GM18951 (cell line): ENCODE measurements around the gene PRIMA1.

Source experiments
- POLR2A ChIP-seq: IDR thresholded peaks from 4 replicates; pipeline ENCODE4 v1.6.1; 2011; ENCODE audit warnings: mild to moderate bottlenecking; ENCODE audit not compliant: insufficient read length, insufficient read depth; ENCODE audit errors: extremely low read depth
- in situ Hi-C: fragments of 300-500 bp; cut with MboI; formaldehyde crosslinking; loops from one replicate; pipeline ENCODE4 v1.12.0; 2022; ENCODE audit warnings: low sequenced_read_pairs, mixed read lengths, inconsistent platforms; ENCODE audit not compliant: unreplicated experiment

Gene PRIMA1

DNA sequence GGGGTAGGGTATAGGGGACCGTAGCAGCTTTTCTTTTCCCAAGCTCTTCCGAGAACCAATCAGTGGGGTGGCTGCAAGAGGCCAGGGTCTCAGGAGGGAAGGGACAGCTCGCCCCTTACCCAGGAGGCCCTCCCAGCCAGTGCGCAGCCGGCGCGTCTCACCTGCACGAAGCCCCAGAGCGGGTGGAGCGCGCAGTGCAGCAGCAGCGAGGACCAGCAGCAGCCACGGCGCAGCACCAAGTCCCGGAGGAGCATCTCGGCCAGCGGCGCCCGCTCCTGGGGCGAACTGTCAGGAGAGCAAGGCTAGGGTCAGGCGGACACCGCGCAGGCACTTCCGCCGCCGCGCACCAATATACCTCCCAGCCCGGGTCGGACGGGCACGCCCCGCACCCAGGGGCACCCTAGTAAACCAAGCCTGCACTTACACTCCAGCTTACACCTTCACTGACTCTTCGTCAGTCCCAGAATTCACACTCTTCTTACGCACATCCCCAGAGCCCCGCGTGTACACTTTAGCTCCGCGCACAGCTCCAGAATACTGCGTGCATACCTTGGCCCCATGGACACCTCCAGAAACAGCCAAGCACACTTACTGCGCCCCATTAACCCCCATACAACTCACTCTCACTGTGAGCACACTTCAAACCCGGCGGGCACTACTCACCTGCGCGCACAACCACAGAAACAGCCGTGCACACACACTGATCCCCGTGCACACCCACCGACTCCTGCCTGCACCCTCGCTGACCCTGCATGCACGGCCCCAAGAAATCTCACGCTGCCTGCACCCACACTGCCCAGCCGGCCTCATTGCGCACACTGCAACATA, 606 bp downstream of the PRIMA1 start:
- TF ChIP-seq POLR2A: no peak
- in situ Hi-C loops: no loop called here

DNA sequence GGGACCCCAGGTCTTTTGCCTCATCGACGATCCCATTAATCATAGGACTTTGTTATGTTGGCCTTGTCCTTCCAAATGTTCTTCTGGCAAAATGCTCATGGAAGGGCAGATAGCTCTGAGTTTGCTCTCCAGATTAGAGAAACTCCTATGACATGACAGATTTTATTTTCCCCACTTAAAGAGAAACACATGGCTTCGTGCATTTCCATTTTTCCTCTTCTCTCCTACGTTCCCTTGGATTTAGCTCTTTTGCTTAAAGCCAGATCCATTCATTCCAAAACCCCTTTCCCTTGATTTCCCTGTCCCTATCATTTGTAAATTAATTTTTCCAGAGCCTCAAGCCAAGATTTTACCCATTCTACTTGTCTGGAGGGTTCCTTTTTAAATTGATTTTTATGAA, 2.9 kb downstream of the PRIMA1 start:
- no peak for TF ChIP-seq POLR2A
- in situ Hi-C loops: no loop called here

DNA sequence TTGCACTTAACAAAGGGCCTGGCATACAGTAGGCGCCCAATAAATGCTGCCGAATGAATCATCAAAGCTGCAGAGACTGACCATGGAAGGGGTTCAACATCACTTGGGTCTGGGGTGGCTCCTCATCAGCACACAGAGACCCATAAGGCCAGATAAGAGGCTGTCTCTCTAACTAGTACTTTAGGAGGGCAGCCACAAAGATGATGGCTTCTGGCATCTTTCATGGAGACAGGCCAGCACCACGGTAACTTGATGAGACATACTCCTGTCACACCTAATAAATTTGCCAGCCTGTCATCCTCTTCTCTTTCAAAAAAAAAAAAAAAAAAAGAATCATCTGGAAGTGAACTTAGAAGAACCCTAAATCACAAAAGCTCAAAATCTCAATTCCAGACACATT, 3.4 kb downstream of the PRIMA1 start:
- in situ Hi-C loops: no loop called here
- no peak for TF ChIP-seq POLR2A

DNA sequence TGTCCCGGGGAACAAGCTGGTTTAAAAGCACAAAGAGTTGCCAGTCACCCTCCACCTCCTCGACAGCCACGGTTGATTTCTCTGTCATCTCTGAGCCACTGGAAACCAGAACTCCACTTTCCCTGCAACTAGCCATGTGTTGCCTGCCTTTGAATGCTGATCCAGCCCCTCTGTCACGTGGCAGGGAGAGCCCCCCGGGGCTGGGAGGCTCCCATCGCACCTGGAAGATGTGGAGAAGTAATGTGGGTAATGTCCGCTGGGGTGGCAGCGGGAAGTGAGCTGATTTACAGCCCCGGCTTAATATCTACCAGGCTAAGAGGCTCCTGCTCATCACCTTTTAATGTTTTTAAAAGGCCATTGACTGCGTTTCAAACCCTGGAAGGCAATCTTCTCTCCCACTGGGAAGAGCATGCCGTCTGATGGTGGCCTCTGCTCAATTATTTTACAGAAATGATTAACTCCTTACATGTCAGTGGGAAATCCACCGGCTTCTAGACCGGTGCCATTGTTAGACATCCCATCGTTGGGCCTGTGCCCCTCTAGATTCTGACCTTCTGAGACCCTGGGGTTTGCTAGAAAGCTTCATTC, 7.4 kb downstream of the PRIMA1 start:
- TF ChIP-seq POLR2A: no peak
- in situ Hi-C loops: no loop called here

DNA sequence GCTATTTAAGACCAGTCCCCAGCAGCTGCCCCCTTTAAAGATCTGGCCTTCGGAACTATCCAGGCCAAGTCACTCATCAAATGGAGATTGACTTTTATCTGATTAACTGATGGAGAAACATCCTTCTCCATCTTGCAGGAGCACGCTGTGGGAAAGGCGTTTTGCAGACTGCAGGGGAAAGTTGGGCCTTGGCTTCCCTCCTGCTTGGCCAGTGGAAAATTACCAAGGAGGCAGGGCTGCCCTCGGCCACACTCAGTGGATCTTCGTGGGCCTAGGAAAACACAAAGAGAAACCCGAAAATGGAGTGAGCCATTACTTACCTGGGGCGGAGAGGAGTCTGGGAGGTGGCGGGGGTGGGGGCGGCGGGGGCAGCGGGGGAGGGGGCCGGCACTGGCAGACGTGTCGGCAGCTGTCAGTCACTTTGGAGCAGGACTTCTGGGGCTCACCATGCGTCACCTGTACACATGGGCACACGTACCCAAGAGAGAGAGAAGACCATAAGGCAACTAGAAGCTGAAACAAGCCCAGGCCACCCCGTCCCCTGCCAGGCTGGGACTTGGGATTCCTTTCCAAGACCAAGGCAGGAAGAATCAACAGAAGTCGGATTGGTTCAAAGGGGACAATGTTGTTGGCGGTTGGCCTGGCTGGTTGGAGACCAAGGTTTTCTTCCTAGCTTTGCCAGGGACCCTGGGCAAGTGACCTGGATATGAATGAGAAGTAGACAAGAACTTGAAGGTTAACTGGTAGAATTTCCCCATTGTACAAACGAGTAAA, 9.2 kb downstream of the PRIMA1 start:
- no peak for TF ChIP-seq POLR2A
- in situ Hi-C loops: no loop called here

DNA sequence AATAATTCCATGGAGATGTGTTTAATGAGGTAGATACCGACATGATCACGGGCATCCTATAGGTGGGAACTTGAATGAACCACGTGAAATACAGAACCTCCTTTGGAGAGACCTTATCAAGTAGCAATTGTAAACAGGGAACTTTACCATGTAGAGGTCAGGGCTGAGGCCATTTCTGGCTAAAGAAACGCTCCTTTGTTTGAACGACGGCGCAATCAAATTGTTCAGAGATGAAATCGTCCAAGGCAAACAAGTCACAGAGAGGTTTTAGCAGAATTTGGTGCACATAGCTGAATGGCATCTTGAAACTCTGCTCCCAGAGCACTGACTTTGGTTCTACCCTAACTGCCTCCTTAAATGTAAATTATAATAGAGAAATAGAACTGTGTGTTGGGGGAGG, 9.8 kb downstream of the PRIMA1 start:
- in situ Hi-C loops: no loop called here
- TF ChIP-seq POLR2A: no peak

DNA sequence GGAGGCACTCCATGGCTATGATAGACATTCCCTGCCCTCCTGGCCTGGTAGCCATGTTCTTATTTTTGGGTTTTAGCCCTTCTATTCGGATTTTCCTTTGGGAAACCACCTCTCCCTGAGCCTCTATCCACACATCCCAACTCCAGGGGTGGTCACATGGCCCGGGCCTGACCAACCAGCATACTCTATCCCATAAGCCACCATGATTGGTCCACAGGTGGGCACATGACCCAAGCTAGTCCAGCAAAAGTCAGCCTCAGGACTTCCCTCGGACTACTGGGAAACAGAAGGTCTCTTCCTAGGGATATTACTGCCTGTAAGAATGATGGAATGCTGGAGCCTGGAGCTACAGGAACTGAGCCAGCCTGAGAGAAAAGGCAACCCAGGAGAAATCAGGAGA, 12.5 kb downstream of the PRIMA1 start:
- no peak for TF ChIP-seq POLR2A
- in situ Hi-C loops: no loop called here

DNA sequence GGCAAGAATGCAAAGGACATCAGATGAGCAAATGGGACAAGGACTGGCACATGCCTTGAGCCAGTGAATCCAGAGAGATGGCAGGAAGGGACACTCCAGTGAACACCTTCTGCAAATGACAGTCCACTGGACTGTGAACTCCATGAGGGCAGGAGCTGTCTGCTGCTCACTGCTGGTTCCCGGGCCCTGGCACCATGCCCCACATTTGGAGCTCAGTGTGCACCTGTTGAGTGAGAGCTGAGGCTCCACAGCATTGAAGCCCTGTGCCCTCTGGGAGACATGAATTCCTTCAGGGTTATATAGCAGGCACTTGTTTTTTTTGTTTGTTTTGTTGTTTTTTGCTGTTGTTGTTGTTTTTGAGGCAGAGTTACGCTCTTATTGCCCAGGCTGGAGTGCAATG, 13.1 kb downstream of the PRIMA1 start:
- in situ Hi-C loops: no loop called here

DNA sequence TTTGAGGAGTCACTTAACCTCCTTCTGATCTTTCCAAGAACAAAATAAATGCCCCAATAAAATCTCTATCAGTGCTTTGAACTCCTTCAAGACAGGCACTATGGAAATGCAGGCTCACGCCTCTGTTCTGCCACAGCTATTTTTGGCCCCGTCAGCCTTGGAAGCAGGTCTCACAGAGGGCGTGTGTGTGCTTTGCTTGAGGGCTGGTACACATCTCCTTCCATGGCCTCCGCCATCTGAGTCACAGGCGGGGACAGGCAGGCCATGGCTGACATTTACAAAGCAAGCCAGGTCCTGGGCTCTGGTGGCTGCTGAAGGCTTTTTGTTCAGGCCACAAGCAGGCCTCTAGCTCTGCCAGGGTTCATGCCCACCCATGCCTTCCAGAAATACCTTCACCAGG, 16.0 kb downstream of the PRIMA1 start:
- no peak for TF ChIP-seq POLR2A
- in situ Hi-C loops: no loop called here

More for the DNA sequence above, 13.1 kb downstream of the PRIMA1 start:
- no peak for TF ChIP-seq POLR2A

DNA sequence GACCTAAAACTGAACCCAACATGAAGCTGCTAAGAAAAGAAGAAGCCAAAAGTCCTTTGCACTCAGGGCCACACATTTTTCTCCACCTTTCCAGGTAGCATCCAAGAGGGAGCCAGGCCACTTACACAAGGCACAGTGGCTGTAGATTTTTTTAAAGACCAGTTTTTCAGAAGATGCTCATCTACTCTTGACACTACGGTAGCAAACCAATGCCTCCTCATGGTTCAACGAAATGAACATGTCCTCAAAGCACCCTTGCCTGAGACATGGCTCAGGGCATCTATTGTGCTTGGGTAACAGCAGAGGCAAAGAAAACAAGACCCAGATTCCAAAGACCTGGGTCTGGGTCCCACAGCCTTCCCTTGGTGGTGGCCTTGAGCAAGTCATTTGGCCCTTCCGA, 22.3 kb downstream of the PRIMA1 start:
- in situ Hi-C loops: no loop called here
- TF ChIP-seq POLR2A: no peak

DNA sequence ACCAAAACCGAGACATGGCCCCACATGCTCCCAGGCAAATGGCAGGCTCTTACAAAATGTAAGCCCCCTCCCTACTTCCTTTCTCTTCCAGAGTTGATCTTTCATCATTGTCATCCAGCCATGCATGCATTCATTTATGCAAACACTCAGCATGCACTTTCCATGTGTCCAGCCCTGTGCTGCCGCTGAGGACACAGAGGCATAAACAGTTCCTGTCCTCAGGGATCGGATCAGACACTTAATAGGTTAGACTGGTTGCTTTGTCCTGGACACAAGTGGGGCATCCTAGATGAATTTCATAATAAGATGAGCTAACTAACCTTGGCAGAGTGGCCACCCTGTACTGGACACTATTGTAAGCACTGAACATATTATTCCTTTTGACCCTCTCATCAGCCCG, 23.1 kb downstream of the PRIMA1 start:
- no peak for TF ChIP-seq POLR2A
- in situ Hi-C loops: no loop called here

DNA sequence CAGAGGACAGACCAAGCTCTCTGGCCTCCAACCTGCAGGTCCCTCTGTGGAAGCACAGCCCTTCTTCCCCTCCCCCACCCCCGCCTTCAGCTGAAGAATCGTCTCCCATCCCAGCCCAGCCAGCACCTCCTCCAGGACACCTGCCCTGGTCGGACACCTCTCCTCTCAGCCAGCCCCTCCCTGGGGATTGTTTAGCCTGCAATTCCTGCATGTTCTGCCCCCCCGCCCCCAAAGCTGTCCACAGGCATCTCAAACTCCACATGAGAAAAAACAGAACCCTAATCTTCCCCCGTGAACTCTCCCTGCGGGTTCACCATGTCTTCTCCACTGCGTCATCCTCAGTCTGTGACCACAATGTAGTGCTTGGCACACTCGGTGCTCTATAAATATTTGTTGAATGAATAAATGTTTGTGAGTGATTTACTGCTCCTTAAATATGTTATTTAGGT, 24.1 kb downstream of the PRIMA1 start:
- in situ Hi-C loops: no loop called here
- no peak for TF ChIP-seq POLR2A

DNA sequence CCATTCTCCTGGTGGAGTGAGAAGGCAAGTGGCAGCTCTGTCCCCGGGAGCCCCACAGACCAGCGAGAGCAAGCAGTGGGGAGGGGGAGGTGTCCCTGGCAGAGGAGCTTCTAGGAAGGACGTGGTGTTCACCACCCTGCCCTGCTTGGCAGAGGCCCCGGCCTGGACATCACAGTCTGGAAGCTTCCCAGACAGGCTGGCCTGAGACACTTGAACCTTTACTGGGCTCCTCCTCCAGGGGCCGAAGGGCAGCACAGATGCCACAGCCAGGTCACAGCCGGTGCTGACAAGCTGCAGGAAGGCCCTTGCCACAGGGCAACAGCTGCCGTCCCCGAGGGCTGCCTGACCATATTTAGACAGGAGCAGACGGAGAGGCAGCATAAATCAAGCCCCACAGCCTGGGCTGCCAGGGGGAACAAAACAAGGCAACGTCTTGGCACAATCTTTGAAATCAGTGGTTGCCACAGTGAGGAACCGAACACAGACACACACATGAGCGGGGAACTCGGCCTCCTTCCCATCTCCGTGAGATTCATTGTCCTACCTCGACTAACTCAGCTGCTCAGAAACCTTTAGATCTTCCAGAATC, 28.5 kb downstream of the PRIMA1 start:
- no peak for TF ChIP-seq POLR2A
- in situ Hi-C loops: no loop called here
